Measurements from ENCODE around the gene TM9SF3.
"Not testable (repeated sequence)": the region's sequence is repeated elsewhere in the genome, so short reads cannot be mapped to it uniquely, and the experiment has no call there.

Gene TM9SF3

GRCh38 chr10:96560489-96560888, 26.3 kb downstream of the TM9SF3 start:
- ChIA-PET POLR2A (ENCODE audit: low non-redundant PET) (no interaction called here), CTCF (interaction anchor here (0.7 kb wide), 1 partner anchor 88 kb away, joined by 3 read pairs; no protein-coding TSS in a partner anchor)
- DNase-seq (ENCODE audit: low spot score) = no peak

DNA sequence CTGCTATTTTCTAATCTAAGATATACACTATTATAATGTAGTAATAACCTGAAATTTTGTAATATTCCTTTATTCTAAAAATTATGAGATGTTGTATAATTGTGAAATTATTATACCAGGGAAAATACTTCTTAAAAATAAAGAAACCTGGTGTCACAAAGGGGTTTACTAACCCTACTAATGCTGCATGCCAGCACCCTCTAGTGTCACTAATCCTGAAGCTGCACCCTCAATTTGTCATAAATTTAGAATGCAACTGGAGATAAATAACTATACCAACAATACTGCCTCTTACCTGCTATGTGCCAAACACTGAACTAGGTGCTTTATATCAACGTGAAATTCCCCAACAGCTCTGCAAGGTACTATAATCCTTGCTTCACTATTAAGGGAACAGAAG, 30.8 kb downstream of the TM9SF3 start:
- TF ChIP-seq, protein P1, sequence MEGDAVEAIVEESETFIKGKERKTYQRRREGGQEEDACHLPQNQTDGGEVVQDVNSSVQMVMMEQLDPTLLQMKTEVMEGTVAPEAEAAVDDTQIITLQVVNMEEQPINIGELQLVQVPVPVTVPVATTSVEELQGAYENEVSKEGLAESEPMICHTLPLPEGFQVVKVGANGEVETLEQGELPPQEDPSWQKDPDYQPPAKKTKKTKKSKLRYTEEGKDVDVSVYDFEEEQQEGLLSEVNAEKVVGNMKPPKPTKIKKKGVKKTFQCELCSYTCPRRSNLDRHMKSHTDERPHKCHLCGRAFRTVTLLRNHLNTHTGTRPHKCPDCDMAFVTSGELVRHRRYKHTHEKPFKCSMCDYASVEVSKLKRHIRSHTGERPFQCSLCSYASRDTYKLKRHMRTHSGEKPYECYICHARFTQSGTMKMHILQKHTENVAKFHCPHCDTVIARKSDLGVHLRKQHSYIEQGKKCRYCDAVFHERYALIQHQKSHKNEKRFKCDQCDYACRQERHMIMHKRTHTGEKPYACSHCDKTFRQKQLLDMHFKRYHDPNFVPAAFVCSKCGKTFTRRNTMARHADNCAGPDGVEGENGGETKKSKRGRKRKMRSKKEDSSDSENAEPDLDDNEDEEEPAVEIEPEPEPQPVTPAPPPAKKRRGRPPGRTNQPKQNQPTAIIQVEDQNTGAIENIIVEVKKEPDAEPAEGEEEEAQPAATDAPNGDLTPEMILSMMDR (conservative IDR thresholded peaks at IDR 0.05; ENCODE audit: low read depth) = peak; percentile 24; the same call in 1 of the 2 replicates
- ChIA-PET POLR2A (ENCODE audit: low non-redundant PET) (no interaction called here), CTCF (interaction anchor here (1.0 to 2.1 kb wide), 3 partner anchors 28 to 186 kb away, joined by 4 to 7 read pairs (median 4); no protein-coding TSS in a partner anchor)
- DNase-seq (ENCODE audit: low spot score) = peak; percentile 8
- no peak overlapping the region for H3K27ac ChIP-seq

More at GRCh38 chr10:96560489-96560888, 26.3 kb downstream of the TM9SF3 start:
- TF ChIP-seq, protein P1 (conservative IDR thresholded peaks at IDR 0.05; ENCODE audit: low read depth) = no peak
- H3K27ac ChIP-seq = no peak overlapping the region

DNA sequence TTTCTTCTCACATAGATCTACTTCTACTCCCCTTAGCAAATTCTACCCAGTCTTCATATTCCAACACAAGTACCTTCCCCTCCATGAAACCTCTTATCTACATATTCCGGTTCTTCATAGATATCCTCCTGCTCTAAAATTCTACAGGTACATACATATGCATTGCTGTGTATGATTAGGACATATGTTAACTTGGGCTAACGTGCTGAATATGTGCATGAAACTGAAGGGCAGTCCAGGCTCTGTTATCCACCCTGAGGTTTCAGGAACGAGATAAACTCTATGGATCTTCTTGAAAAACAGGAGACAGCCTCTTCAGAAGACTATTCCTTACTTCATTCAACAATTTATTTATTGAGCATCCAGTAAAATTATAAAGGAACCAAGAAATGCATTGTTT, 31.5 kb downstream of the TM9SF3 start:
- H3K27ac ChIP-seq = no peak overlapping the region
- CTCF ChIA-PET = interaction anchor here (0.6 to 2.1 kb wide), 4 partner anchors 27 to 285 kb away, joined by 4 to 7 read pairs (median 4); no protein-coding TSS in a partner anchor
- DNase-seq (ENCODE audit: low spot score) = no peak
- POLR2A ChIA-PET (ENCODE audit: low non-redundant PET) = no interaction called here
- TF ChIP-seq, protein P1 (conservative IDR thresholded peaks at IDR 0.05; ENCODE audit: low read depth) = no peak

DNA sequence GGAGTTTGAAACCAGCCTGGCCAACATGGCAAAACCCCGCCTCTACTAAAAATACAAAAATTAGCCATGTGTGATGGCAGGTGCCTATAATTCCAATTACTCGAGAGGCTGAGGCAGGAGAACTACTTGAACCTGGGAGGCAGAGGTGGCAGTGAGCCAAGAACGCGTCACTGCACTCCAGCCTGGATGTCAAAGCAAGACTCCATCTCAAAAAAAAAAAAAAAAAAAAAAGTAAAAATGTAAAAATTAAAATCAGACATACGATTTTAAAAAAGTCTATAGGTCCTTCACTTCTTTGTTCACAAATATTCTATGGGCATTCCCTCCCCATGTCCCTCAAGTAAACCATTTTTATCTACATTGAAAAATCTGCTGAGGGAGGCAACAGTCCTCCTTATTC, 38.2 kb downstream of the TM9SF3 start:
- POLR2A ChIA-PET (ENCODE audit: low non-redundant PET) = interaction anchor here (0.7 kb wide), 1 partner anchor 311 kb away, joined by 11 read pairs; no protein-coding TSS in a partner anchor
- CTCF ChIA-PET = no interaction called here

DNA sequence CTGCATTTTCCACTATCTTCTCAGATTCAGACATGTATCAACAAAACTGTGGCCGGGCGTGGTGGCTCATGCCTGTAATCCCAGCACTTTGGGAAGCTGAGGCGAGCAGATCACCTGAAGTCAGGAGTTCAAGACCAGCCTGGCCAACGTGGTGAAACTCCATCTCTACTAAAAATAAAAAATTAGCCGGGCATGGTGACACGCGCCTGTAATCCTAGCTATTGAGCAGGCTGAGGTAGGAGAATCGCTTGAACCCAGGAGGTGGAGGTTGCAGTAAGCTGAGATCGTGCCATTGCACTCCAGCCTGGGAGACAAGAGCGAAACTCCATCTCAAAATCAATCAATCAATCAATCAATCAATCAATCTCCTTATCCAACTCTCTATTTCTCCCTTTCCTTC, 41.3 kb downstream of the TM9SF3 start:
- CTCF ChIA-PET = interaction anchor here (0.6 to 1.5 kb wide), 2 partner anchors 13 to 1881 kb away, joined by 3 to 5 read pairs; no protein-coding TSS in a partner anchor
- DNase-seq (ENCODE audit: low spot score); H3K27ac ChIP-seq; POLR2A ChIA-PET (ENCODE audit: low non-redundant PET): not testable (repeated sequence)

More for the DNA sequence above, 38.2 kb downstream of the TM9SF3 start:
- DNase-seq (ENCODE audit: low spot score) = no peak
- TF ChIP-seq, protein P1 (conservative IDR thresholded peaks at IDR 0.05; ENCODE audit: low read depth) = no peak
- no peak overlapping the region for H3K27ac ChIP-seq

GRCh38 chr10:96541921-96542320, 44.9 kb downstream of the TM9SF3 start:
- no peak for DNase-seq (ENCODE audit: low spot score)
- TF ChIP-seq, protein P1 (conservative IDR thresholded peaks at IDR 0.05; ENCODE audit: low read depth) = no peak
- POLR2A ChIA-PET (ENCODE audit: low non-redundant PET) = no interaction called here
- CTCF ChIA-PET = interaction anchor here (0.9 kb wide), 1 partner anchor 8 kb away, joined by 4 read pairs; no protein-coding TSS in a partner anchor
- H3K27ac ChIP-seq = no peak overlapping the region

DNA sequence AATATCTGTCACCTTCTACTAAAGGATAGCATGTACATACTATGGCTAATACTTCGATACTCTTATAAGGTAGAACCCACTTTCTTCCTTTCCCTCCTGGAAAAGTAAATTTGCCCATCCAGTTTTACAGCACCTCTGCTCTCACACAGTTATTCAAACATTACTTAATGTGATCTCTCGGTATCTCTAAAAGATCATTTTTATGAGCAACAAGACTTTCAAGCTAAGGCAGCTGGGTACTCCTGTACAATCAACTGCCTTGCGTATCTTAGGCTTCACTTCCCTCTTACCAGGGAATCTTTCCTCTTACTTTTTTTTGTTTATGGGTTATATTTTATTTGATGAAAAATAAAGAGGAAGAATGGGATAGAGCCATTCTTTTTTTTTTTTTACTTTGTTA, 46.6 kb downstream of the TM9SF3 start:
- TF ChIP-seq, protein P1 (conservative IDR thresholded peaks at IDR 0.05; ENCODE audit: low read depth) = no peak
- no peak overlapping the region for H3K27ac ChIP-seq
- DNase-seq (ENCODE audit: low spot score) = no peak
- ChIA-PET POLR2A (ENCODE audit: low non-redundant PET) (no interaction called here), CTCF (no interaction called here)

All from RWPE1 (cell line).